K562 (cell line): Measurements from ENCODE around the gene MOB1B. TPM values are rescaled to one million over a fixed set of nuclear protein-coding genes. Genes with fewer than 3 reads are reported as not detected.

Source experiments
- ATAC-seq: fragments of 200-7000 bp; cut with Tn5 transposase; 3 replicates; pipeline ENCODE4 v1.9.1; 2020; ENCODE audit warnings: moderate library complexity
- BruUV-seq: library from RNA; stranded (reverse); fragments of 400-500 nt; replicated peaks from 2 replicates; lab custom pipeline; 2021; lab: Mats Ljungman, UMichigan
- CTCF ChIA-PET: fragments of 300-600 bp; formaldehyde crosslinking; extraction: SDS; loops from one replicate; lab custom pipeline; 2021; ENCODE audit warnings: low intra/inter-chr PET ratio; lab: Yijun Ruan, JAX
- POLR2A ChIA-PET: fragments of 300-600, 350-650 bp; sonication (Branson Sonifier 250); formaldehyde crosslinking; extraction: SDS; loops from one replicate; lab custom pipeline; 2021; ENCODE audit warnings: antibody characterized with exemption, inconsistent platforms; lab: Yijun Ruan, JAX
- DNase-seq, 4 experiments: peaks; one replicate each; pipeline versions ENCODE4 v3.0.0 to v3.0.0-alpha.2; 2011 to 2018; ENCODE audit warnings: low spot score in 3 of 4, mixed read lengths in 3 of 4; ENCODE audit errors: extremely low read depth in 1 of 4
- FAIRE-seq: peaks from 2 replicates; lab custom pipeline; 2011; peaks lifted over from hg19 to GRCh38; lab: Jason Lieb, UNC
- H2AFZ ChIP-seq: 2 replicates; pipeline ENCODE4 v1.6.0; 2011; ENCODE audit warnings: low read depth, low read length, control low read depth, inconsistent platforms
- H3K27ac ChIP-seq: fragments of 200-600 bp; 3 replicates; pipeline ENCODE4 v1.8.0; 2011; ENCODE audit warnings: low read depth, mild to moderate bottlenecking, control low read depth, inconsistent platforms, low read length, moderate library complexity, mixed read lengths; ENCODE audit errors: extremely low read depth
- H3K27me3 ChIP-seq, 2 experiments: fragments of 300-600 bp in 1 of 2; 2 replicates in 1 of 2; 3 replicates in 1 of 2; pipeline versions ENCODE4 v1.6.0 to v1.8.0; 2011; ENCODE audit warnings: inconsistent platforms in 2 of 2, low read length in 2 of 2, mild to moderate bottlenecking in 1 of 2, mixed read lengths in 1 of 2, moderate library complexity in 1 of 2; ENCODE audit not compliant: control insufficient read depth in 2 of 2, insufficient read depth in 2 of 2
- H3K36me3 ChIP-seq: fragments of 300-600 bp; 3 replicates; pipeline ENCODE4 v1.8.0; 2011; ENCODE audit warnings: mild to moderate bottlenecking, low read length, inconsistent platforms; ENCODE audit not compliant: control insufficient read depth, insufficient read depth
- H3K4me1 ChIP-seq, 2 experiments: fragments of 200-600 bp in 1 of 2; replicated peaks in 1 of 2; 2 replicates in 1 of 2; 3 replicates in 1 of 2; pipeline versions ENCODE4 v1.5.1 to v1.8.0; 2011; ENCODE audit warnings: inconsistent platforms in 2 of 2, low read length in 2 of 2, mild to moderate bottlenecking in 1 of 2, mixed read lengths in 1 of 2, moderate library complexity in 1 of 2; ENCODE audit not compliant: control insufficient read depth in 2 of 2, insufficient read depth in 2 of 2
- H3K4me2 ChIP-seq: 2 replicates; pipeline ENCODE4 v1.6.1; 2011; ENCODE audit warnings: low read length, control low read depth, inconsistent platforms, mixed read lengths; ENCODE audit not compliant: insufficient read depth
- H3K4me3 ChIP-seq: fragments of 200-600 bp; sonication (generic), shearing (Covaris generic); 2 replicates; pipeline ENCODE4 v1.5.1; 2016; ENCODE audit warnings: control low read depth, inconsistent platforms
- H3K79me2 ChIP-seq: fragments of 200-600 bp; 3 replicates; pipeline ENCODE4 v1.8.0; 2011; ENCODE audit warnings: low read length, inconsistent platforms; ENCODE audit not compliant: control insufficient read depth, insufficient read depth
- H3K9ac ChIP-seq, 2 experiments: 2 replicates each; pipeline versions ENCODE4 v1.6.0 to v1.6.1; 2011; ENCODE audit warnings: low read depth in 2 of 2, low read length in 2 of 2, control low read depth in 1 of 2, inconsistent platforms in 1 of 2, mild to moderate bottlenecking in 1 of 2, mixed read lengths in 1 of 2; ENCODE audit not compliant: insufficient read depth in 1 of 2
- H3K9me1 ChIP-seq: one replicate; pipeline ENCODE4 v1.6.0; 2011; ENCODE audit warnings: inconsistent platforms, mild to moderate bottlenecking, low read length, moderate library complexity; ENCODE audit not compliant: control insufficient read depth, insufficient read depth
- H3K9me3 ChIP-seq: replicated peaks from 2 replicates; pipeline ENCODE4 v1.5.1; 2011; ENCODE audit warnings: low read depth, low read length, inconsistent platforms; ENCODE audit not compliant: control insufficient read depth, insufficient read depth
- H4K20me1 ChIP-seq: replicated peaks from 2 replicates; pipeline ENCODE4 v1.6.1; 2011; ENCODE audit warnings: low read length, inconsistent platforms, mixed read lengths; ENCODE audit not compliant: control insufficient read depth, insufficient read depth
- CBFA2T2 ChIP-seq: fragments of 450-650 bp; conservative IDR thresholded peaks from 2 replicates; pipeline ENCODE4 v1.6.1; 2017; ENCODE audit warnings: mild to moderate bottlenecking
- CREB3L1 ChIP-seq: fragments of 450-650 bp; IDR thresholded peaks from 2 replicates; pipeline ENCODE4 v1.6.1; 2014; ENCODE audit warnings: low read depth, mild to moderate bottlenecking, moderate library complexity, borderline replicate concordance
- FOXJ2 ChIP-seq: fragments of 200-800 bp; sonication (Bioruptor generic); IDR thresholded peaks from 2 replicates; pipeline ENCODE4 v1.6.1; 2016; ENCODE audit warnings: missing genetic modification characterization, missing compliant biosample characterization
- HMBOX1 ChIP-seq: sonication (generic); IDR thresholded peaks from 2 replicates; pipeline ENCODE4 v1.6.1; 2016
- HMGXB4 ChIP-seq: sonication (generic); formaldehyde crosslinking; IDR thresholded peaks from 2 replicates; pipeline ENCODE4 v1.8.1; 2023; ENCODE audit warnings: mild to moderate bottlenecking, missing genetic modification reagents
- JUNB ChIP-seq: fragments of 450-650 bp; formaldehyde crosslinking; conservative IDR thresholded peaks from 2 replicates; pipeline ENCODE4 v1.4.0; 2020; ENCODE audit warnings: mild to moderate bottlenecking
- STAT5B ChIP-seq: fragments of 250-450 bp; sonication (Bioruptor Pico); IDR thresholded peaks from 2 replicates; pipeline ENCODE4 v1.8.0; 2021; ENCODE audit warnings: mild to moderate bottlenecking, inconsistent platforms
- TARDBP ChIP-seq: fragments of 450-650 bp; IDR thresholded peaks from 2 replicates; pipeline ENCODE4 v1.6.1; 2016
- TCF7 ChIP-seq: sonication (generic); IDR thresholded peaks from 2 replicates; pipeline ENCODE4 v1.6.1; 2016; ENCODE audit warnings: antibody characterized with exemption, borderline replicate concordance
- ZNF384 ChIP-seq: IDR thresholded peaks from 2 replicates; pipeline ENCODE4 v1.6.1; 2012; ENCODE audit warnings: low read depth, low read length, improper control_type of control experiment
- ZNF76 ChIP-seq: fragments of 250-450 bp; sonication (Bioruptor Pico); IDR thresholded peaks from 2 replicates; pipeline ENCODE4 v1.4.0; 2020; ENCODE audit warnings: mild to moderate bottlenecking, moderate library complexity, borderline replicate concordance
- ZNF830 ChIP-seq: fragments of 250-450 bp; sonication (Bioruptor Pico); IDR thresholded peaks from 2 replicates; pipeline ENCODE4 v1.5.0; 2021; ENCODE audit warnings: mild to moderate bottlenecking
- WGBS: fragments of 100-300 bp; shearing (Covaris generic); methylation state at CpG from one replicate; pipeline ENCODE4 v1.1.6; 2016; ENCODE audit warnings: low coverage, mixed read lengths; ENCODE audit not compliant: insufficient coverage; ENCODE audit errors: missing lambda C conversion rate; 5-methylcytosine and 5-hydroxymethylcytosine counted together
- in situ Hi-C: fragments of 300-500 bp; cut with MboI; formaldehyde crosslinking; loops from 4 replicates; pipeline ENCODE4 v1.15.0; 2018; ENCODE audit warnings: inconsistent platforms, mixed read lengths
- intact Hi-C: fragments of 100-400 bp; cut with micrococcal nuclease; formaldehyde crosslinking; loops from 2 replicates; pipeline ENCODE4 v1.14.2; 2022
- polyA plus RNA-seq, 8 experiments: library from polyadenylated mRNA; depleted of rRNA in 4 of 8; stranded (reverse) in 5 of 8; unstranded in 3 of 8; fragments of >200 nt; fragmentation: Nextera tagmentation in 2 of 8; fragmentation: Illumina TruSeq in 1 of 8; extraction: Ambion mirVana in 2 of 8; extraction: Trizol in 1 of 8; gene quantifications; 2 replicates each; pipeline versions ENCODE4 v1.2.1 to v1.2.3, GENCODE V29; 2011 to 2014; ENCODE audit warnings: inconsistent platforms in 1 of 8, missing spikeins in 1 of 8
- total RNA-seq, 7 experiments: library from RNA; depleted of rRNA in 6 of 7; stranded (reverse); fragments of >200 nt in 6 of 7; fragmentation: Illumina TruSeq in 2 of 7; extraction: Trizol in 2 of 7; gene quantifications; 2 replicates each; pipeline versions ENCODE4 v1.2.1 to v1.2.3, GENCODE V29; 2011 to 2021; ENCODE audit warnings: low replicate concordance in 1 of 7

The MOB1B gene
- total and polyA plus RNA-seq, 9 of the 15 experiments (the other 6 are each of a cell fraction or from before 2014, with no cell fraction given) = 8.4 to 37.8 (median 19.0) TPM

- Histone ChIP-seq H3K4me3 (peak overlapping the region; percentile 9; the same call in 1 of the 2 replicates), H3K9ac (peak overlapping the region; percentile 37 to 68; a peak in 2 of 4 replicates)
- ATAC-seq = peak; percentile 2; the same call in 1 of the 3 replicates
- in situ Hi-C loops = no loop called here
- peak; percentile 49; the same call in 1 of the 2 replicates for TF ChIP-seq ZNF384
- 0 out of 2 replicates have a peak, but pooled peaks have one; percentile 29 for TF ChIP-seq HMBOX1
- TF ChIP-seq STAT5B = no peak
- TF ChIP-seq, all 486 proteins: peak for 2
- no TSS peak for BruUV-seq
- Histone ChIP-seq H2AFZ (no peak overlapping the region), H3K36me3 (peaks cover 15% of the 10 kb centered on the region; the same call in 1 of the 3 replicates), H3K4me1 (peaks cover 15 to 19% of the 10 kb centered on the region in 2 experiments; a peak in 4 of 5 replicates), H3K79me2 (peaks cover 55% of the 10 kb centered on the region), H3K27me3 (no peaks in the 10 kb centered on the region), H3K27ac (no peak overlapping the region), H3K4me2 (peak overlapping the region; percentile 85), H4K20me1 (no peaks in the 10 kb centered on the region), H3K9me1 (no peaks in the 10 kb centered on the region), H3K9me3 (no peaks in the 10 kb centered on the region)
- DNase-seq (no peak), FAIRE-seq (no peak)
- POLR2A ChIA-PET = interaction anchor here (0.5 to 1.0 kb wide), 2 partner anchors 10 to 82 kb away, joined by 3 to 5 read pairs; no protein-coding TSS in a partner anchor
- WGBS = 11% methylated on average over 4 of the region's 4 CpGs
- intact Hi-C loops = loop anchor here (10.0 kb wide), 1 partner anchor 291 kb away; no protein-coding TSS in a partner anchor
- CTCF ChIA-PET = no interaction called here
Observed at GRCh38 chr4:70996018-70996360, 93.8 kb downstream of the MOB1B start.

GRCh38 chr4:70997036-70997435 lies 94.9 kb downstream of the MOB1B start:
- Histone ChIP-seq H3K4me2 (peak overlapping the region; percentile 85), H3K79me2 (peaks cover 55% of the 10 kb centered on the region), H4K20me1 (no peaks in the 10 kb centered on the region), H3K9me1 (no peaks in the 10 kb centered on the region), H3K9ac (peak overlapping the region in 1 of 2 experiments; percentile 37; a peak in 2 of 4 replicates), H3K4me1 (peaks cover 15 to 19% of the 10 kb centered on the region in 2 experiments; a peak in 4 of 5 replicates), H3K4me3 (no peak overlapping the region), H3K27me3 (no peaks in the 10 kb centered on the region), H3K9me3 (no peaks in the 10 kb centered on the region), H2AFZ (no peak overlapping the region), H3K27ac (no peak overlapping the region), H3K36me3 (peaks cover 15% of the 10 kb centered on the region; the same call in 1 of the 3 replicates)
- WGBS = 6% methylated on average over 1 of the region's 1 CpG
- intact Hi-C loops (loop anchor here (10.0 kb wide), 1 partner anchor 292 kb away; no protein-coding TSS in a partner anchor), in situ Hi-C loops (no loop called here)
- BruUV-seq = no TSS peak
- no peak for FAIRE-seq
- ATAC-seq = no peak
- TF ChIP-seq FOXJ2 = no peak
- no peak for TF ChIP-seq TARDBP
- TF ChIP-seq TCF7 = no peak
- no peak for TF ChIP-seq CBFA2T2
- no peak for TF ChIP-seq ZNF830 (CRISPR knock-in tag)
- TF ChIP-seq JUNB (CRISPR knock-in tag) = no peak
- TF ChIP-seq HMGXB4 (CRISPR knock-in tag) = no peak
- no peak for TF ChIP-seq ZNF76 (CRISPR knock-in tag)
- TF ChIP-seq CREB3L1 = no peak
- CTCF ChIA-PET = no interaction called here
- DNase-seq = no peak
- POLR2A ChIA-PET = interaction anchor here (1.0 kb wide), 1 partner anchor 37 kb away, joined by 3 read pairs; no protein-coding TSS in a partner anchor
